A673 (cell line): ENCODE data around the gene NOPCHAP1. TPM values are rescaled to one million over a fixed set of nuclear protein-coding genes. Genes with fewer than 3 reads are reported as not detected.

Experiments
- BruUV-seq: library from RNA; stranded (reverse); fragments of 400-500 nt; replicated peaks from 2 replicates; lab custom pipeline; 2021; lab: Mats Ljungman, UMichigan
- CTCF ChIA-PET: fragments of 300-600 bp; sonication (Branson Sonifier 250); formaldehyde crosslinking; loops from one replicate; lab custom pipeline; 2022; ENCODE audit warnings: antibody characterized with exemption; lab: Charles Lee
- POLR2A ChIA-PET: fragments of 300-600 bp; sonication (Branson Sonifier 250); formaldehyde crosslinking; loops from one replicate; lab custom pipeline; 2022; ENCODE audit warnings: antibody characterized with exemption; ENCODE audit not compliant: low non-redundant PET; lab: Charles Lee
- DNase-seq: peaks from one replicate; pipeline ENCODE4 v3.0.0-alpha.2; 2015; ENCODE audit warnings: low spot score
- H3K27ac ChIP-seq: fragments of 200-600 bp; sonication (generic); 2 replicates; pipeline ENCODE4 v1.5.1; 2016; ENCODE audit warnings: mixed run types, low read depth, mild to moderate bottlenecking, mixed read lengths, antibody characterized with exemption, low read length; ENCODE audit not compliant: poor library complexity, severe bottlenecking
- H3K27me3 ChIP-seq: fragments of 200-600 bp; sonication (generic); replicated peaks from 2 replicates; pipeline ENCODE4 v1.6.1; 2017; ENCODE audit warnings: mixed run types, low read depth, mild to moderate bottlenecking, mixed read lengths, antibody characterized with exemption, low read length; ENCODE audit not compliant: insufficient read depth, poor library complexity
- H3K36me3 ChIP-seq: fragments of 200-600 bp; sonication (generic); 2 replicates; pipeline ENCODE4 v1.6.1; 2016; ENCODE audit warnings: mixed run types, mild to moderate bottlenecking, mixed read lengths, antibody characterized with exemption, low read length; ENCODE audit not compliant: insufficient read depth, poor library complexity, severe bottlenecking
- H3K4me1 ChIP-seq: fragments of 200-600 bp; sonication (generic); 2 replicates; pipeline ENCODE4 v1.6.1; 2017; ENCODE audit warnings: mixed run types, mild to moderate bottlenecking, mixed read lengths, antibody characterized with exemption, low read length; ENCODE audit not compliant: insufficient read depth, poor library complexity, severe bottlenecking
- H3K4me3 ChIP-seq: fragments of 200-600 bp; sonication (generic); 2 replicates; pipeline ENCODE4 v1.5.1; 2016; ENCODE audit warnings: low read depth, mixed run types, mild to moderate bottlenecking, mixed read lengths, low read length; ENCODE audit not compliant: poor library complexity, severe bottlenecking
- H3K9me3 ChIP-seq: fragments of 200-600 bp; sonication (generic); 2 replicates; pipeline ENCODE4 v1.6.1; 2016; ENCODE audit warnings: mixed run types, low read depth, mild to moderate bottlenecking, mixed read lengths, antibody characterized with exemption, low read length; ENCODE audit not compliant: poor library complexity, severe bottlenecking
- CTCF ChIP-seq: fragments of 300-800, 200-600 bp; sonication (generic); conservative IDR thresholded peaks from 2 replicates; pipeline ENCODE4 v1.5.1; 2017; ENCODE audit warnings: low read depth, mild to moderate bottlenecking, antibody characterized with exemption, low read length, moderate library complexity, mixed read lengths
- EZH2 ChIP-seq: fragments of 200-600 bp; sonication (generic); IDR thresholded peaks from 2 replicates; pipeline ENCODE4 v1.6.1; 2017; ENCODE audit warnings: borderline replicate concordance, low read depth, mild to moderate bottlenecking, mixed read lengths, antibody characterized with exemption, low read length; ENCODE audit not compliant: poor library complexity, severe bottlenecking
- intact Hi-C: fragments of 100-400 bp; cut with micrococcal nuclease; formaldehyde crosslinking; loops from one replicate; pipeline ENCODE4 v1.10.0; 2022; ENCODE audit not compliant: unreplicated experiment
- total RNA-seq: library from RNA; stranded (reverse); gene quantifications from 2 replicates; pipeline ENCODE4 v1.2.3, GENCODE V29; 2021

Gene NOPCHAP1
- total RNA-seq, 1 experiment from 2014 or later = 32.5 TPM

GRCh38 chr12:104955703-104956102, 30.4 kb upstream of the NOPCHAP1 start:
- peaks cover 2% of the 10 kb centered on the region for H3K4me1 ChIP-seq
- ChIA-PET CTCF (no interaction called here), POLR2A (no interaction called here)
- BruUV-seq = no TSS peak
- no peaks in the 10 kb centered on the region for H3K9me3 ChIP-seq
- H3K4me3 ChIP-seq = no peak overlapping the region
- no peak for DNase-seq
- no peak for TF ChIP-seq EZH2
- TF ChIP-seq CTCF = no peak
- H3K27ac ChIP-seq = no peak overlapping the region
- intact Hi-C loops = no loop called here
- peaks cover 66% of the 10 kb centered on the region for H3K27me3 ChIP-seq
- H3K36me3 ChIP-seq = no peaks in the 10 kb centered on the region

GRCh38 chr12:104956870-104957718, 29.0 kb upstream of the NOPCHAP1 start:
- no peaks in the 10 kb centered on the region for H3K36me3 ChIP-seq
- H3K27ac ChIP-seq = no peak overlapping the region
- CTCF ChIA-PET = no interaction called here
- no peak for DNase-seq
- no TSS peak for BruUV-seq
- no peaks in the 10 kb centered on the region for H3K9me3 ChIP-seq
- peaks cover 2% of the 10 kb centered on the region for H3K4me1 ChIP-seq
- POLR2A ChIA-PET = no interaction called here
- TF ChIP-seq CTCF = no peak
- no peak for TF ChIP-seq EZH2
- intact Hi-C loops = no loop called here
- peaks cover 54% of the 10 kb centered on the region for H3K27me3 ChIP-seq
- peak overlapping the region; percentile 58 for H3K4me3 ChIP-seq

- CTCF ChIA-PET = interaction anchor here (0.5 to 1.6 kb wide), 2 partner anchors 17 to 576 kb away, joined by 3 to 5 read pairs; no protein-coding TSS in a partner anchor
- Histone ChIP-seq H3K27ac (no peak overlapping the region), H3K27me3 (peaks cover 49% of the 10 kb centered on the region), H3K4me3 (peak overlapping the region; percentile 58), H3K36me3 (no peaks in the 10 kb centered on the region), H3K9me3 (no peaks in the 10 kb centered on the region), H3K4me1 (peaks cover 2% of the 10 kb centered on the region)
- intact Hi-C loops = no loop called here
- no peak for DNase-seq
- TF ChIP-seq EZH2 = no peak
- no peak for TF ChIP-seq CTCF
- POLR2A ChIA-PET = no interaction called here
- no TSS peak for BruUV-seq
Observed at GRCh38 chr12:104957719-104958000, 28.5 kb upstream of the NOPCHAP1 start.
